ENCODE results near the gene LAT. TPM values are rescaled to one million over a fixed set of nuclear protein-coding genes. Genes with fewer than 3 reads are reported as not detected.
"Not testable (repeated sequence)": the region's sequence is repeated elsewhere in the genome, so short reads cannot be mapped to it uniquely, and the experiment has no call there.

Gene LAT
- polyA plus RNA-seq, 3 donors from 2014 or later = 198 to 343 (median 220) TPM

- not testable (repeated sequence) for H3K9me3 Mint-ChIP-seq; H3K27ac Mint-ChIP-seq; H3K4me3 Mint-ChIP-seq; DNase-seq; H3K4me1 Mint-ChIP-seq; H3K36me3 Mint-ChIP-seq; H3K27me3 Mint-ChIP-seq (ENCODE audit: low read depth in 3 of 3)
Measured at GRCh38 chr16:29004496-29005139, 19.8 kb downstream of the LAT start.

- Mint-ChIP-seq H3K27me3 (ENCODE audit: low read depth in 3 of 3) (no peaks in the 10 kb centered on the region), H3K9me3 (no peaks in the 10 kb centered on the region), H3K4me1 (peaks cover 13 to 17% of the 10 kb centered on the region in 2 donors), H3K27ac (no peak overlapping the region), H3K4me3 (no peak overlapping the region), H3K36me3 (no peaks in the 10 kb centered on the region)
- no peak for DNase-seq
Measured at GRCh38 chr16:29007730-29008593, 23.1 kb downstream of the LAT start.

GRCh38 chr16:29009050-29009837, 24.4 kb downstream of the LAT start:
- H3K4me3 Mint-ChIP-seq = peak overlapping the region in 1 of 5 donors; percentile 25
- H3K36me3 Mint-ChIP-seq = no peaks in the 10 kb centered on the region
- H3K9me3 Mint-ChIP-seq = no peaks in the 10 kb centered on the region
- no peaks in the 10 kb centered on the region for H3K27me3 Mint-ChIP-seq (ENCODE audit: low read depth in 3 of 3)
- no peak for DNase-seq
- peak overlapping the region in 2 of 6 donors; percentile 35 to 74 for H3K27ac Mint-ChIP-seq
- H3K4me1 Mint-ChIP-seq = peaks cover 15 to 22% of the 10 kb centered on the region in 2 donors

- H3K9me3 Mint-ChIP-seq = no peaks in the 10 kb centered on the region
- H3K4me1 Mint-ChIP-seq = peaks cover 15 to 22% of the 10 kb centered on the region in 2 donors
- no peaks in the 10 kb centered on the region for H3K27me3 Mint-ChIP-seq (ENCODE audit: low read depth in 3 of 3)
- no peak overlapping the region for H3K27ac Mint-ChIP-seq
- DNase-seq = no peak
- H3K36me3 Mint-ChIP-seq = no peaks in the 10 kb centered on the region
- no peak overlapping the region for H3K4me3 Mint-ChIP-seq
Measured at GRCh38 chr16:29009838-29010166, 24.9 kb downstream of the LAT start.

GRCh38 chr16:29011112-29011511, 26.3 kb downstream of the LAT start:
- no peaks in the 10 kb centered on the region for H3K36me3 Mint-ChIP-seq
- H3K4me1 Mint-ChIP-seq = peaks cover 15 to 22% of the 10 kb centered on the region in 2 donors
- H3K27me3 Mint-ChIP-seq (ENCODE audit: low read depth in 3 of 3) = no peaks in the 10 kb centered on the region
- H3K9me3 Mint-ChIP-seq = no peaks in the 10 kb centered on the region
- no peak overlapping the region for H3K4me3 Mint-ChIP-seq
- DNase-seq = no peak
- no peak overlapping the region for H3K27ac Mint-ChIP-seq

GRCh38 chr16:29011851-29012250, 27.0 kb downstream of the LAT start:
- H3K4me3 Mint-ChIP-seq = no peak overlapping the region
- DNase-seq = no peak
- no peaks in the 10 kb centered on the region for H3K36me3 Mint-ChIP-seq
- H3K4me1 Mint-ChIP-seq = peaks cover 15 to 22% of the 10 kb centered on the region in 2 donors
- H3K27ac Mint-ChIP-seq = peak overlapping the region in 1 of 6 donors; percentile 6
- no peaks in the 10 kb centered on the region for H3K9me3 Mint-ChIP-seq
- no peaks in the 10 kb centered on the region for H3K27me3 Mint-ChIP-seq (ENCODE audit: low read depth in 3 of 3)

GRCh38 chr16:29012913-29013553, 28.2 kb downstream of the LAT start:
- no peaks in the 10 kb centered on the region for H3K9me3 Mint-ChIP-seq
- no peaks in the 10 kb centered on the region for H3K36me3 Mint-ChIP-seq
- no peaks in the 10 kb centered on the region for H3K27me3 Mint-ChIP-seq (ENCODE audit: low read depth in 3 of 3)
- H3K4me1 Mint-ChIP-seq = peaks cover 13 to 22% of the 10 kb centered on the region in 2 donors
- H3K4me3 Mint-ChIP-seq = no peak overlapping the region
- peak overlapping the region in 5 of 6 donors; percentile 6 to 66 (median 54) for H3K27ac Mint-ChIP-seq
- DNase-seq = peak in 2 of 3 donors; percentile 11 to 16

- H3K4me1 Mint-ChIP-seq = peaks cover 8 to 15% of the 10 kb centered on the region in 2 donors
- no peaks in the 10 kb centered on the region for H3K27me3 Mint-ChIP-seq (ENCODE audit: low read depth in 3 of 3)
- H3K36me3 Mint-ChIP-seq = no peaks in the 10 kb centered on the region
- no peak overlapping the region for H3K27ac Mint-ChIP-seq
- H3K9me3 Mint-ChIP-seq = no peaks in the 10 kb centered on the region
- no peak for DNase-seq
- H3K4me3 Mint-ChIP-seq = no peak overlapping the region
Measured at GRCh38 chr16:29014561-29015069, 29.8 kb downstream of the LAT start.

GRCh38 chr16:29022196-29022595, 37.3 kb downstream of the LAT start:
- Mint-ChIP-seq H3K4me3 (no peak overlapping the region), H3K9me3 (no peaks in the 10 kb centered on the region), H3K36me3 (no peaks in the 10 kb centered on the region), H3K4me1 (no peaks in the 10 kb centered on the region), H3K27me3 (ENCODE audit: low read depth in 3 of 3) (peaks cover 1 to 8% (median 2%) of the 10 kb centered on the region in 3 donors), H3K27ac (no peak overlapping the region)
- DNase-seq = no peak

- peaks cover 1 to 10% (median 2%) of the 10 kb centered on the region in 3 donors for H3K27me3 Mint-ChIP-seq (ENCODE audit: low read depth in 3 of 3)
- H3K27ac Mint-ChIP-seq = no peak overlapping the region
- H3K4me3 Mint-ChIP-seq = no peak overlapping the region
- no peaks in the 10 kb centered on the region for H3K36me3 Mint-ChIP-seq
- no peaks in the 10 kb centered on the region for H3K9me3 Mint-ChIP-seq
- H3K4me1 Mint-ChIP-seq = no peaks in the 10 kb centered on the region
- no peak for DNase-seq
Measured at GRCh38 chr16:29023279-29024277, 38.7 kb downstream of the LAT start.

- Mint-ChIP-seq H3K4me1 (no peaks in the 10 kb centered on the region), H3K27ac (no peak overlapping the region), H3K9me3 (no peaks in the 10 kb centered on the region), H3K36me3 (no peaks in the 10 kb centered on the region), H3K27me3 (ENCODE audit: low read depth in 3 of 3) (peaks cover 1 to 10% (median 2%) of the 10 kb centered on the region in 3 donors), H3K4me3 (no peak overlapping the region)
- DNase-seq = no peak
Measured at GRCh38 chr16:29024278-29024677, 39.4 kb downstream of the LAT start.

GRCh38 chr16:29025218-29025617, 40.4 kb downstream of the LAT start:
- no peaks in the 10 kb centered on the region for H3K4me1 Mint-ChIP-seq
- H3K27ac Mint-ChIP-seq = no peak overlapping the region
- no peaks in the 10 kb centered on the region for H3K36me3 Mint-ChIP-seq
- no peaks in the 10 kb centered on the region for H3K9me3 Mint-ChIP-seq
- H3K27me3 Mint-ChIP-seq (ENCODE audit: low read depth in 3 of 3) = peaks cover 1 to 10% (median 2%) of the 10 kb centered on the region in 3 donors
- no peak overlapping the region for H3K4me3 Mint-ChIP-seq
- DNase-seq = no peak
